ENCODE measurements around the gene CDCA8. TPM values are rescaled to one million over a fixed set of nuclear protein-coding genes. Genes with fewer than 3 reads are reported as not detected.

The CDCA8 gene
- polyA plus RNA-seq, 1 donor (not counting 4 experiments of a cell fraction or from before 2014, with no cell fraction given): 15.1 TPM

GRCh38 chr1:37716321-37716720 is 24.0 kb downstream of the CDCA8 start:
- no peak overlapping the region for H3K4me2 ChIP-seq (ENCODE audit: control insufficient read depth, extremely low read depth, insufficient read depth, low read depth, low read length)
- FAIRE-seq: no peak

DNA sequence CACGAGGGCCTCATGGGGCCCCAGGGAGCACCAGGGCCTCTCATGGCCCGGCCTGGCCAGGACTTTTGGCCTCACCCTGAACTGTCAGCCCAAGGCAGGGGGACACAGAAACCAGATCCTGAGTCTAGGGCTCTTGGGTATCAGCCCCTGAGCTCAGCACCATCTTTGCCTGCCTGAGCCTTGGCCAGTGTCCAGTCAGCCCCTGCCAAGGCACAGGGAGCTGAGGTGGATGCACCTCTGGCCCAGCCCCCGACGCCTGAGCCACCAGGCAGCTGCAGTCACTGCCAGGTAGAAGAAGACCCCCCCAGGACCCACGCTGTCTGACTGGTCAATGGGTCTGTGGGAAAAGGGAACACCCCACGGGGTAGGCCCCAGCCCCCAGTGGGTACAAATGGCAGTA is 25.3 kb downstream of the CDCA8 start:
- Histone ChIP-seq H3K27me3 (ENCODE audit: control insufficient read depth, extremely low read depth, insufficient read depth, low read length) (no peaks in the 10 kb centered on the region), H4K20me1 (ENCODE audit: control insufficient read depth, extremely low read depth, insufficient read depth, low read length) (no peaks in the 10 kb centered on the region), H3K4me3 (ENCODE audit: control insufficient read depth in 2 of 3, extremely low read depth in 1 of 3, insufficient read depth in 2 of 3, low read depth in 1 of 3, low read length in 3 of 3) (no peak overlapping the region), H3K9me1 (ENCODE audit: control insufficient read depth, extremely low read depth, insufficient read depth, low read length) (no peaks in the 10 kb centered on the region), H3K9me3 (ENCODE audit: control insufficient read depth, low read depth, low read length) (no peaks in the 10 kb centered on the region), H3K36me3 (ENCODE audit: control insufficient read depth in 2 of 2, extremely low read depth in 1 of 2, insufficient read depth in 2 of 2, low read length in 2 of 2) (no peaks in the 10 kb centered on the region), H3K4me2 (ENCODE audit: control insufficient read depth, extremely low read depth, insufficient read depth, low read depth, low read length) (no peak overlapping the region), H2AFZ (ENCODE audit: control insufficient read depth, low read length) (no peak overlapping the region), H3K4me1 (ENCODE audit: control insufficient read depth, extremely low read depth, insufficient read depth, low read length) (peaks cover 12% of the 10 kb centered on the region), H3K79me2 (ENCODE audit: control insufficient read depth, insufficient read depth, low read length) (no peaks in the 10 kb centered on the region), H3K9ac (ENCODE audit: control insufficient read depth, extremely low read depth, insufficient read depth, low read length) (no peak overlapping the region), H3K27ac (ENCODE audit: control insufficient read depth, insufficient read depth, low read length) (no peak overlapping the region)
- FAIRE-seq (no peak), DNase-seq (ENCODE audit: low read depth, low spot score) (no peak)
- dilution Hi-C loops (cut with MboI; ENCODE audit: extremely low pct_ligation_motif_present, low sequenced_read_pairs): no loop called here
- TF ChIP-seq, protein P1, sequence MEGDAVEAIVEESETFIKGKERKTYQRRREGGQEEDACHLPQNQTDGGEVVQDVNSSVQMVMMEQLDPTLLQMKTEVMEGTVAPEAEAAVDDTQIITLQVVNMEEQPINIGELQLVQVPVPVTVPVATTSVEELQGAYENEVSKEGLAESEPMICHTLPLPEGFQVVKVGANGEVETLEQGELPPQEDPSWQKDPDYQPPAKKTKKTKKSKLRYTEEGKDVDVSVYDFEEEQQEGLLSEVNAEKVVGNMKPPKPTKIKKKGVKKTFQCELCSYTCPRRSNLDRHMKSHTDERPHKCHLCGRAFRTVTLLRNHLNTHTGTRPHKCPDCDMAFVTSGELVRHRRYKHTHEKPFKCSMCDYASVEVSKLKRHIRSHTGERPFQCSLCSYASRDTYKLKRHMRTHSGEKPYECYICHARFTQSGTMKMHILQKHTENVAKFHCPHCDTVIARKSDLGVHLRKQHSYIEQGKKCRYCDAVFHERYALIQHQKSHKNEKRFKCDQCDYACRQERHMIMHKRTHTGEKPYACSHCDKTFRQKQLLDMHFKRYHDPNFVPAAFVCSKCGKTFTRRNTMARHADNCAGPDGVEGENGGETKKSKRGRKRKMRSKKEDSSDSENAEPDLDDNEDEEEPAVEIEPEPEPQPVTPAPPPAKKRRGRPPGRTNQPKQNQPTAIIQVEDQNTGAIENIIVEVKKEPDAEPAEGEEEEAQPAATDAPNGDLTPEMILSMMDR (optimal IDR thresholded peaks at IDR 0.05 in 1 of 3, IDR thresholded peaks at IDR 0.05 in 1 of 3, conservative IDR thresholded peaks at IDR 0.05 in 1 of 3; ENCODE audit: extremely low read depth in 1 of 3, insufficient read depth in 2 of 3, low read length in 3 of 3): no peak
- no peak for TF ChIP-seq EZH2 (IDR thresholded peaks at IDR 0.05; ENCODE audit: low read length)

More at GRCh38 chr1:37716321-37716720, 24.0 kb downstream of the CDCA8 start:
- peaks cover 12% of the 10 kb centered on the region for H3K4me1 ChIP-seq (ENCODE audit: control insufficient read depth, extremely low read depth, insufficient read depth, low read length)
- H3K36me3 ChIP-seq (ENCODE audit: control insufficient read depth in 2 of 2, extremely low read depth in 1 of 2, insufficient read depth in 2 of 2, low read length in 2 of 2): no peaks in the 10 kb centered on the region
- no peak overlapping the region for H3K4me3 ChIP-seq (ENCODE audit: control insufficient read depth in 2 of 3, extremely low read depth in 1 of 3, insufficient read depth in 2 of 3, low read depth in 1 of 3, low read length in 3 of 3)
- dilution Hi-C loops (cut with MboI; ENCODE audit: extremely low pct_ligation_motif_present, low sequenced_read_pairs): no loop called here
- H3K79me2 ChIP-seq (ENCODE audit: control insufficient read depth, insufficient read depth, low read length): no peaks in the 10 kb centered on the region
- no peak overlapping the region for H3K27ac ChIP-seq (ENCODE audit: control insufficient read depth, insufficient read depth, low read length)
- no peaks in the 10 kb centered on the region for H3K9me1 ChIP-seq (ENCODE audit: control insufficient read depth, extremely low read depth, insufficient read depth, low read length)
- no peak overlapping the region for H2AFZ ChIP-seq (ENCODE audit: control insufficient read depth, low read length)
- H3K27me3 ChIP-seq (ENCODE audit: control insufficient read depth, extremely low read depth, insufficient read depth, low read length): no peaks in the 10 kb centered on the region
- no peaks in the 10 kb centered on the region for H4K20me1 ChIP-seq (ENCODE audit: control insufficient read depth, extremely low read depth, insufficient read depth, low read length)
- DNase-seq (ENCODE audit: low read depth, low spot score): no peak
- TF ChIP-seq, protein P1 (optimal IDR thresholded peaks at IDR 0.05 in 1 of 3, IDR thresholded peaks at IDR 0.05 in 1 of 3, conservative IDR thresholded peaks at IDR 0.05 in 1 of 3; ENCODE audit: extremely low read depth in 1 of 3, insufficient read depth in 2 of 3, low read length in 3 of 3): no peak
- TF ChIP-seq EZH2 (IDR thresholded peaks at IDR 0.05; ENCODE audit: low read length): no peak
- H3K9ac ChIP-seq (ENCODE audit: control insufficient read depth, extremely low read depth, insufficient read depth, low read length): no peak overlapping the region
- H3K9me3 ChIP-seq (ENCODE audit: control insufficient read depth, low read depth, low read length): no peaks in the 10 kb centered on the region

Data from keratinocyte (primary cell).